ENCODE data around the gene TMEM242.

Gene TMEM242

DNA sequence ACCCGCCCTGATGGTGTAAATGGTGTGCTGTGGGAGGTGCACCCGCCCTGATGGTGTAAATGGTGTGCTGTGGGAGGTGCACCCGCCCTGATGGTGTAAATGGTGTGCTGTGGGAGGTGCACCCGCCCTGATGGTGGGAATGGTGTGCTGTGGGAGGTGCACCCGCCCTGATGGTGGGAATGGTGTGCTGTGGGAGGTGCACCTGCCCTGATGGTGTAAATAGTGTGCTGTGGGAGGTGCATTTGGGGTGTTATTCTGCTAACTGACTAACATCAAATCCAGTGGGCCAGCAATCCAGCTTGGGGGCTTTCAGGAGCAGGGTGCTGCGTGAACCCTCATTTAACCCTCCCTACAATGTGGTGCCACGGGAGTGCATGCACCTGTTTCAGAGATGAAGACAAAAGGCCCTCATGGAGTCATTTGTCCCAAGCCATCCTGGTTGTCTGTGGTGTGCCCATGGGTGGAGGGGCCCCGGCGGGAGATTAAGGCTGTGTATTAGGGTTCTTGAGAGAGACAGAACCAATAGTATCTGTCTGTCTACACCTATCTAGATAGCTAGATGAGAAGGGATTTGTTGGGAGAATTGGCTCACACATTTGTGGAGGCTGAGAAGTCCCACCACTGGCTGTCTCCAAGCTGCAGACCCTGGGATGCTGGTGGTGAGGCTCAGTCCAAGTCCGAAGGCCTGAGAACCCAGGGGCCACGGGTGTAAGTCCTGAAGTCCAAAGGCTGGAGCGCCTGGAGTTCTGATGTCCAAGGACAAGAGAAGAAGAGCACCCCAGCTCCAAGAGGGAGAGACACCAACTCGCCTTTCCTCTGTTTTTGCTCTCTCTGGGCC lies 39.2 kb downstream of the TMEM242 start:
- TF ChIP-seq, protein P1, sequence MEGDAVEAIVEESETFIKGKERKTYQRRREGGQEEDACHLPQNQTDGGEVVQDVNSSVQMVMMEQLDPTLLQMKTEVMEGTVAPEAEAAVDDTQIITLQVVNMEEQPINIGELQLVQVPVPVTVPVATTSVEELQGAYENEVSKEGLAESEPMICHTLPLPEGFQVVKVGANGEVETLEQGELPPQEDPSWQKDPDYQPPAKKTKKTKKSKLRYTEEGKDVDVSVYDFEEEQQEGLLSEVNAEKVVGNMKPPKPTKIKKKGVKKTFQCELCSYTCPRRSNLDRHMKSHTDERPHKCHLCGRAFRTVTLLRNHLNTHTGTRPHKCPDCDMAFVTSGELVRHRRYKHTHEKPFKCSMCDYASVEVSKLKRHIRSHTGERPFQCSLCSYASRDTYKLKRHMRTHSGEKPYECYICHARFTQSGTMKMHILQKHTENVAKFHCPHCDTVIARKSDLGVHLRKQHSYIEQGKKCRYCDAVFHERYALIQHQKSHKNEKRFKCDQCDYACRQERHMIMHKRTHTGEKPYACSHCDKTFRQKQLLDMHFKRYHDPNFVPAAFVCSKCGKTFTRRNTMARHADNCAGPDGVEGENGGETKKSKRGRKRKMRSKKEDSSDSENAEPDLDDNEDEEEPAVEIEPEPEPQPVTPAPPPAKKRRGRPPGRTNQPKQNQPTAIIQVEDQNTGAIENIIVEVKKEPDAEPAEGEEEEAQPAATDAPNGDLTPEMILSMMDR (conservative IDR thresholded peaks at IDR 0.05; ENCODE audit: low read depth, low read length): no peak
- no peak for DNase-seq (ENCODE audit: low read depth)
- H3K4me3 ChIP-seq (ENCODE audit: low read depth, low read length): no peak overlapping the region

DNA sequence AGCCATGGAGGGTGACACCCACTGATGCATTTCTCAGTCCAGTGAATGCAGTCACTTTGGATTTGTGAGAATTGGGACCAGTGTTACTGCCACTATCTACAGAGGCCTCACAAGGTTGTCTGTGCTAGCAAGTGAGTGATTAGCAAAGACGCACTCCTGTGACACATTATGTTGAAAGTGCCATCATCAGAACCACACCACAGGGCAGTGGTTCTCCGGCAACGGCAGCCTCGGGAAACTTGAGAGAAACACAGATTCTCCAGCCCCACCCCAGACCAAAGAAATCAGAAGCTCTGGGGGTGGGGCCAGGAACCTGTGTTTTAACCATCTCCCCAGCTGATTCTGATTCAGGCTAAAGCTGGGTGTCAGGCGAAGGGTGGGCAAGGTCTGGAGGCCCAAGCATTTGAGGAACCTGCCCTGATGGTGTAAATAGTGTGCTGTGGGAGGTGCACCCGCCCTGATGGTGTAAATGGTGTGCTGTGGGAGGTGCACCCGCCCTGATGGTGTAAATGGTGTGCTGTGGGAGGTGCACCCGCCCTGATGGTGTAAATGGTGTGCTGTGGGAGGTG lies 39.9 kb downstream of the TMEM242 start:
- H3K4me3 ChIP-seq (ENCODE audit: low read depth, low read length): no peak overlapping the region
- DNase-seq (ENCODE audit: low read depth): no peak
- TF ChIP-seq, protein P1 (conservative IDR thresholded peaks at IDR 0.05; ENCODE audit: low read depth, low read length): no peak

DNA sequence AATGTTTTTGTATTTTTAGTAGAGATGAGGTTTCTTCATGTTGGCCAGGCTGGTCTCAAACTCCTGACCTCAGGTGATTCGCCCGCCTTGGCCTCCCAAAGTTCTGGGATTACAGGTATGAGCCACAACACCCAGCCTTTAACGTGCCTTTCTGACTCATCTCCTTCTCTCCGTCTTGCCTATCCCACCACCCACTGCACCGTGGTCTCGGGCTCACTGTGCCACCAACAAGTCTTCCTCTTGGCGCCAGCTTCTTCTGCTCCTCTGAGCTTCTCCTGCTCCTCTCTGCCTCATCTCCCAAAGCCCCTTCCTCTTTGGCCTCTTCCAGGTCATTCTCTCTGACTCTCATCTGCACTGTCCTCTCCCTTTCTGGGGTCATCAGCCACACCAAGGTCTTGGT lies 41.0 kb downstream of the TMEM242 start:
- no peak overlapping the region for H3K4me3 ChIP-seq (ENCODE audit: low read depth, low read length)
- TF ChIP-seq, protein P1 (conservative IDR thresholded peaks at IDR 0.05; ENCODE audit: low read depth, low read length): no peak
- DNase-seq (ENCODE audit: low read depth): no peak

DNA sequence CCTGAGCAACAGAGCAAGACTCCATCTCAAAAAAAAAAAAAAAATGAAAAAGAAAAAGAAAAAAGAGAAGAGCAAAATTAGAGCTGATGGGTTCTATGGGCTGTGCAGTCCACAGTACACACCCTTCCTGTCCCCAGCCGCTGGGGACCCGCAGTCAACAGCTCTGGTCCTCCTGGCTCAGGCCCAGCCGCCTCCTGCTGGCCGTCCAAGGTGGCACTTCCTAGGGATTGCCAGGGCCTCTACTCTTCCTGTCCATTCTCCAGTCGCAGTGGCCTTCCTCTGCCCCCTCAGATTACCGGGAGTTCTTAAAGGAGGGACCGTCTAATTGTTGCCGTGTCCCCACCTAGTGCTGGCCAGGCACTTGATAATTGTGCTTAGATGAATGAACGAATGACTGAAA lies 41.7 kb downstream of the TMEM242 start:
- H3K4me3 ChIP-seq (ENCODE audit: low read depth, low read length): no peak overlapping the region
- TF ChIP-seq, protein P1 (conservative IDR thresholded peaks at IDR 0.05; ENCODE audit: low read depth, low read length): peak; percentile 55
- no peak for DNase-seq (ENCODE audit: low read depth)

DNA sequence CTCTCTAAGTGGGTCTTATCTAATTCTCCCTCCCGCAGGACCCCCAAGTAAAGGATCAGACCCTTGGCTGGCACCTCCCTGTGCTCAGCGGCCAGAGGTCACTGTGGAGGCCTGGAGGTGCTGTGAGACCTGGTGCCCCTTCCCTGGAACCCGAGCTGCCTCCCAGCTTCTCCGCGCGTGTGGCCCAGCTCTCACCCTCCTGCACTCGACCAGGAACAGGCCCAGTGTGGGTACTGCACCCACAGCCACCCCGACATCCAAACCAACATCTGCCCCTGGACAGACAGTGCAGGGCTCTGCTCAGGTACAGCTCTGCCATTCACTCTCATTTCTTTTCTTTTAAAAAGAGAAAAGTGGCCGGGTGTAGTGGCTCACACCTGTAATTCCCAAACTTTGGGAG lies 42.4 kb downstream of the TMEM242 start:
- DNase-seq (ENCODE audit: low read depth): no peak
- no peak overlapping the region for H3K4me3 ChIP-seq (ENCODE audit: low read depth, low read length)
- TF ChIP-seq, protein P1 (conservative IDR thresholded peaks at IDR 0.05; ENCODE audit: low read depth, low read length): no peak

DNA sequence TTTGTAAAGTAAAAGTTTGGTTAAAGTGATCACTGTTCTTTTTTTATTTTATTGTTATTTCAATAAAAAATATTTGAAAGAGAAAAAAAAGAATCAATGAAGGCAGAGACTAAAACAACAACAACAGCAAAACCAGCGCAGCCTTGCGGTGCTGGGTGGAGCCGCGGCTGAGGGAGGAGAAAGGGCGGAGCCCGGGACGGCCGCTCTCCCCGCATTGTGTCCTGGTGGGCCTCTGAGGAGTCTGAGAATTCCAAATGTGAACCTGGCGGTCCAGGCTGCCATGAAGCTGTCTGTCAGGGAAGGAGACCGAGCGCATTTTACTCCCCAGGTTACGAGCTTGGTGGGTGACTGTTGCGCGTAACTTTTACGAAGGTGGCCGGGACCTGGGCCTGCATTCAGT lies 43.2 kb downstream of the TMEM242 start:
- TF ChIP-seq, protein P1 (conservative IDR thresholded peaks at IDR 0.05; ENCODE audit: low read depth, low read length): no peak
- H3K4me3 ChIP-seq (ENCODE audit: low read depth, low read length): no peak overlapping the region
- DNase-seq (ENCODE audit: low read depth): no peak

DNA sequence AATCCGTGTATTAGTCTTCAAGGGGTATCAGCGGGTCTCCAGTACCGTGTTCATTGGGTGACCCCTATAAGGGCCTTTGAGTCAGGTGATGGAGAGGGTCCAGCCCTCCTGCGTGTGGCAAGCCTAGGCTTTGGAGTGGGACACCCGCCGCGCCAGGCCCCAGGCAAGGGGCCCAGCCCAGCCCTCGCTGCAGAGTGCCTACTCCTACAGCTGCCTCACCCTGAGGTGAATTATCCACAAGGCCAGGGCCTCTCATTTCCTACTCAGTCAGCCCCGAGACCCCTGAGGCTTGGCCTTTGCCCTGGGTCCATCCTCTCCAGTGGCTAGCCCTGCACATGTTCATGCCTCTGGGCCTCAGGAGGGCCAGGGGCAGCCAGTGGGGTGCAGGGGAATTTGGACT lies 45.1 kb downstream of the TMEM242 start:
- DNase-seq (ENCODE audit: low read depth): no peak
- TF ChIP-seq, protein P1 (conservative IDR thresholded peaks at IDR 0.05; ENCODE audit: low read depth, low read length): no peak
- no peak overlapping the region for H3K4me3 ChIP-seq (ENCODE audit: low read depth, low read length)

All from choroid plexus epithelial cell (primary cell).